Gastrocnemius medialis (tissue), 4 donors: ENCODE data around the gene MACROD2. TPM values are rescaled to one million over a fixed set of nuclear protein-coding genes. Genes with fewer than 3 reads are reported as not detected.

Experiments
- ATAC-seq, 2 donors: fragments of 150-250 bp; one replicate each; pipeline ENCODE4 v1.9.1; 2016
- DNase-seq, 2 donors: peaks; one replicate each; pipeline ENCODE4 v3.0.0-alpha.2; 2019
- H3K27ac ChIP-seq, 4 donors: fragments of 200-600 bp; sonication (generic); 1 replicate in 1 of 4; 2 replicates in 3 of 4; pipeline ENCODE4 v1.5.1; 2016 to 2018; ENCODE audit warnings: mild to moderate bottlenecking in 2 of 4, moderate library complexity in 1 of 4
- H3K27me3 ChIP-seq, 3 donors: fragments of 200-600 bp; sonication (generic) in 2 of 3; 1 replicate in 1 of 3; 2 replicates in 2 of 3; pipeline versions ENCODE4 v1.5.1 to v1.6.0; 2016 to 2019; ENCODE audit warnings: mild to moderate bottlenecking in 1 of 3, moderate library complexity in 1 of 3
- H3K36me3 ChIP-seq, 2 donors: fragments of 200-600 bp; sonication (generic) in 1 of 2; one replicate each; pipeline ENCODE4 v1.5.1; 2017 to 2018
- H3K4me1 ChIP-seq, 2 donors: fragments of 200-600 bp; sonication (generic) in 1 of 2; one replicate each; pipeline ENCODE4 v1.5.1; 2016 to 2017; ENCODE audit warnings: mild to moderate bottlenecking in 2 of 2
- H3K4me3 ChIP-seq, 4 donors: fragments of 200-600 bp; sonication (generic) in 3 of 4; 1 replicate in 1 of 4; 2 replicates in 3 of 4; pipeline ENCODE4 v1.5.1; 2016 to 2019; ENCODE audit warnings: mild to moderate bottlenecking in 2 of 4
- H3K9me3 ChIP-seq, 3 donors: fragments of 200-600 bp; sonication (generic) in 2 of 3; 1 replicate in 1 of 3; 2 replicates in 2 of 3; pipeline ENCODE4 v1.5.1; 2016 to 2019
- CTCF ChIP-seq, 5 experiments: fragments of 450-650 bp in 3 of 5; fragments of 200-600 bp in 2 of 5; sonication (generic) in 2 of 5; IDR thresholded peaks in 4 of 5; conservative IDR thresholded peaks in 1 of 5; 1 replicate in 4 of 5; 2 replicates in 1 of 5; pipeline ENCODE4 v1.5.1; 2016 to 2019; ENCODE audit warnings: antibody characterized with exemption in 5 of 5, mild to moderate bottlenecking in 3 of 5, moderate library complexity in 3 of 5
- POLR2A ChIP-seq, 2 donors: fragments of 450-650 bp; IDR thresholded peaks; one replicate each; pipeline ENCODE4 v1.6.1; 2017; ENCODE audit warnings: antibody characterized with exemption in 2 of 2, mild to moderate bottlenecking in 2 of 2, moderate library complexity in 2 of 2
- in situ Hi-C, 4 donors: fragments of 200-750 bp; cut with MboI; loops; one replicate each; pipeline versions ENCODE4 v1.15.0 to v1.8.0; 2017; ENCODE audit warnings: low sequenced_read_pairs in 4 of 4
- intact Hi-C: fragments of 100-400 bp; cut with DNase I; formaldehyde crosslinking; loops from one replicate; pipeline ENCODE4 v1.15.1; 2023; ENCODE audit warnings: low total_unique reads
- total RNA-seq, 4 donors: library from RNA; depleted of rRNA; stranded (reverse); fragments of >200 nt; gene quantifications; one replicate each; pipeline versions ENCODE4 v1.1.0 to v1.2.3, GENCODE V29; 2016

MACROD2 gene
- total RNA-seq, 4 donors from 2014 or later, result 1.8 to 10.2 (median 3.6) TPM

GRCh38 chr20:15656124-15656523, 1660.8 kb downstream of the MACROD2 start:
- ATAC-seq, result no peak
- Histone ChIP-seq H3K4me1 (no peaks in the 10 kb centered on the region), H3K4me3 (no peak overlapping the region), H3K27me3 (no peaks in the 10 kb centered on the region), H3K9me3 (no peaks in the 10 kb centered on the region), H3K27ac (no peak overlapping the region), H3K36me3 (no peaks in the 10 kb centered on the region)
- TF ChIP-seq CTCF (IDR thresholded peaks at IDR 0.05 in 4 of 5, conservative IDR thresholded peaks at IDR 0.05 in 1 of 5), result no peak
- no peak for TF ChIP-seq POLR2A (IDR thresholded peaks at IDR 0.05)
- intact Hi-C loops, result no loop called here
- in situ Hi-C loops, result no loop called here
- no peak for DNase-seq

GRCh38 chr20:15658295-15658694, 1663.0 kb downstream of the MACROD2 start:
- H3K4me3 ChIP-seq, result no peak overlapping the region
- no peaks in the 10 kb centered on the region for H3K27me3 ChIP-seq
- no peaks in the 10 kb centered on the region for H3K9me3 ChIP-seq
- no peaks in the 10 kb centered on the region for H3K36me3 ChIP-seq
- no peak overlapping the region for H3K27ac ChIP-seq
- intact Hi-C loops (no loop called here), in situ Hi-C loops (no loop called here)
- no peak for ATAC-seq
- no peak for DNase-seq
- no peaks in the 10 kb centered on the region for H3K4me1 ChIP-seq
- TF ChIP-seq POLR2A (IDR thresholded peaks at IDR 0.05) (no peak), CTCF (IDR thresholded peaks at IDR 0.05 in 4 of 5, conservative IDR thresholded peaks at IDR 0.05 in 1 of 5) (no peak)

GRCh38 chr20:15673206-15673605, 1677.9 kb downstream of the MACROD2 start:
- no peak for ATAC-seq
- Histone ChIP-seq H3K27ac (no peak overlapping the region), H3K27me3 (no peaks in the 10 kb centered on the region), H3K9me3 (no peaks in the 10 kb centered on the region), H3K4me3 (no peak overlapping the region), H3K36me3 (no peaks in the 10 kb centered on the region), H3K4me1 (no peaks in the 10 kb centered on the region)
- TF ChIP-seq CTCF (IDR thresholded peaks at IDR 0.05 in 4 of 5, conservative IDR thresholded peaks at IDR 0.05 in 1 of 5), result no peak
- no peak for TF ChIP-seq POLR2A (IDR thresholded peaks at IDR 0.05)
- in situ Hi-C loops (no loop called here), intact Hi-C loops (no loop called here)
- no peak for DNase-seq

GRCh38 chr20:15674253-15675060, 1679.1 kb downstream of the MACROD2 start:
- no peak for ATAC-seq
- Histone ChIP-seq H3K36me3 (no peaks in the 10 kb centered on the region), H3K4me3 (no peak overlapping the region), H3K9me3 (no peaks in the 10 kb centered on the region), H3K27me3 (no peaks in the 10 kb centered on the region), H3K27ac (no peak overlapping the region), H3K4me1 (no peaks in the 10 kb centered on the region)
- DNase-seq, result no peak
- no peak for TF ChIP-seq POLR2A (IDR thresholded peaks at IDR 0.05)
- no peak for TF ChIP-seq CTCF (IDR thresholded peaks at IDR 0.05 in 4 of 5, conservative IDR thresholded peaks at IDR 0.05 in 1 of 5)
- in situ Hi-C loops, result no loop called here
- intact Hi-C loops, result no loop called here
